ENCODE results near the gene PRPS1. TPM values are rescaled to one million over a fixed set of nuclear protein-coding genes. Genes with fewer than 3 reads are reported as not detected.

Gene PRPS1
- total RNA-seq, 1 donor, result 30.4 TPM

GRCh38 chrX:107673431-107673830, 45.1 kb downstream of the PRPS1 start:
- Histone ChIP-seq H4K20me1 (ENCODE audit: insufficient read depth, low read length) (no peaks in the 10 kb centered on the region), H3K36me3 (ENCODE audit: insufficient read depth, low read length) (no peaks in the 10 kb centered on the region), H3K27me3 (ENCODE audit: insufficient read depth, low read length) (peaks cover 9% of the 10 kb centered on the region), H3K9me3 (ENCODE audit: low read depth, low read length) (no peaks in the 10 kb centered on the region), H3K4me1 (ENCODE audit: insufficient read depth, low read length) (peaks cover 39% of the 10 kb centered on the region), H2AFZ (ENCODE audit: low read length) (no peak overlapping the region), H3K79me2 (ENCODE audit: insufficient read depth, low read length) (no peaks in the 10 kb centered on the region), H3K4me3 (ENCODE audit: insufficient read depth, low read length) (no peak overlapping the region), H3K27ac (ENCODE audit: low read depth, low read length) (peak overlapping the region; percentile 13), H3K4me2 (ENCODE audit: insufficient read depth, low read length) (no peak overlapping the region)
- no peak for DNase-seq (ENCODE audit: insufficient read length, low spot score, missing footprints)
- TF ChIP-seq CTCF (IDR thresholded peaks at IDR 0.05; ENCODE audit: extremely low read depth, low read depth, low read length), result no peak

GRCh38 chrX:107673933-107674479, 45.7 kb downstream of the PRPS1 start:
- peak overlapping the region; percentile 23 for H3K27ac ChIP-seq (ENCODE audit: low read depth, low read length)
- no peaks in the 10 kb centered on the region for H3K79me2 ChIP-seq (ENCODE audit: insufficient read depth, low read length)
- peaks cover 39% of the 10 kb centered on the region for H3K4me1 ChIP-seq (ENCODE audit: insufficient read depth, low read length)
- TF ChIP-seq CTCF (IDR thresholded peaks at IDR 0.05; ENCODE audit: extremely low read depth, low read depth, low read length), result no peak
- H2AFZ ChIP-seq (ENCODE audit: low read length), result no peak overlapping the region
- no peak for DNase-seq (ENCODE audit: insufficient read length, low spot score, missing footprints)
- peaks cover 9% of the 10 kb centered on the region for H3K27me3 ChIP-seq (ENCODE audit: insufficient read depth, low read length)
- no peaks in the 10 kb centered on the region for H3K36me3 ChIP-seq (ENCODE audit: insufficient read depth, low read length)
- no peak overlapping the region for H3K4me2 ChIP-seq (ENCODE audit: insufficient read depth, low read length)
- no peaks in the 10 kb centered on the region for H4K20me1 ChIP-seq (ENCODE audit: insufficient read depth, low read length)
- no peaks in the 10 kb centered on the region for H3K9me3 ChIP-seq (ENCODE audit: low read depth, low read length)
- no peak overlapping the region for H3K4me3 ChIP-seq (ENCODE audit: insufficient read depth, low read length)

DNA sequence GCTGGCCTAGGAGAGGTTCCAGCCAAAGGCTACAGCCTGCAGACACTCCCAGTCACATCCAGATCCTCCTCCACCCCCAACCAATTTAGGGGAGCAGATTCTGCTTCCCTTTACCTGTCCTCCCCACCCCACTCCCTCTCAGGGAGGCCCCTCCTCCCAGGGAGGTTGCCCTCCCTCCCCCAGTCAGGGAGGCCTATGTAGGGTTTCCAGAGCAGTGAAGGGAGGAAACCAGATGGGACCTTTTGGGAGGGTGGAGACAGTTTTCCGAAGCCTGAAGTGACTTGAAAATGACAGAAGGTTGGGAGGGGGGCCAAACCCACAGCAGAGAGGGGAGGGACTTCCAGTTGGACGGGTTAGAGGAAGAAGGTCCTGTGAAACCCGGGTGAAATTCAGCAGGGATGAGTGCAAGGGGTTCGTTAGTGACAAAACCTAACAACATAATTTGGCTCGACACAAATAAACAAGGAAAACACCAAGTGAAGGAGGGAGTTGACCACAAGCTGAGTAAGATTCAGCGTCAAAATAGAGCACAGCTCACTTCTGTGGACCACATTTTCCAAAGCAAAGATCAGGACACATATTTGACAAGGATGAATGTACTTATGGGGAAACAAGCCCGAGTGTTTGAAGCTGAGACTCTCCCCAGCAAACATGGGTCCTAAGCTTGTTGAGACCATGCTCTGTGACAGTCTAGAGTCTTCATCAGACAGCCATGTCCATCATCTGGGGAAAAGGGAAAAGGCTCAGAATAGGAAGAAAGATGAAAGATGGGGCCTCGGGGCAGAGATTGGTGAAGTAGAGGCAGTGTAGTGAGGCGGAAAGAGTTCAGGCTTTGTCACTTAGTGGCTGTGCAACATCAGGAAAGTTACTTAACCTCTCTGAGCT, 46.4 kb downstream of the PRPS1 start:
- H3K4me1 ChIP-seq (ENCODE audit: insufficient read depth, low read length), result peaks cover 45% of the 10 kb centered on the region

More for the DNA sequence above, 46.4 kb downstream of the PRPS1 start:
- Histone ChIP-seq H2AFZ (ENCODE audit: low read length) (no peak overlapping the region), H3K36me3 (ENCODE audit: insufficient read depth, low read length) (no peaks in the 10 kb centered on the region), H4K20me1 (ENCODE audit: insufficient read depth, low read length) (no peaks in the 10 kb centered on the region), H3K79me2 (ENCODE audit: insufficient read depth, low read length) (no peaks in the 10 kb centered on the region), H3K9me3 (ENCODE audit: low read depth, low read length) (no peaks in the 10 kb centered on the region), H3K27ac (ENCODE audit: low read depth, low read length) (peak overlapping the region; percentile 90), H3K4me3 (ENCODE audit: insufficient read depth, low read length) (no peak overlapping the region), H3K4me2 (ENCODE audit: insufficient read depth, low read length) (peak overlapping the region; percentile 11), H3K27me3 (ENCODE audit: insufficient read depth, low read length) (peaks cover 11% of the 10 kb centered on the region)
- no peak for TF ChIP-seq CTCF (IDR thresholded peaks at IDR 0.05; ENCODE audit: extremely low read depth, low read depth, low read length)
- DNase-seq (ENCODE audit: insufficient read length, low spot score, missing footprints), result no peak
